NCI-H2196 (cell line): ENCODE measurements around the gene ZNF317.

Experiments used
- DNase-seq: peaks from one replicate; lab custom pipeline; 2025; ENCODE audit not compliant: unreplicated experiment; lab: John Stamatoyannopoulos, UW

ZNF317 gene

GRCh38 chr19:9140159-9140874 lies at the start of gene ZNF317:
ZNF317 (plus strand) TSS chr19:9140397; CDS start chr19:9156017, 15,620 bp downstream.
- DNase-seq, result peak; percentile 94

- DNase-seq, result no peak
Observed at GRCh38 chr19:9107375-9107774, 32.8 kb upstream of the ZNF317 start, which contains the start of gene OR7G2. OR7G2 (minus strand) TSS chr19:9107475; CDS start chr19:9103243, 4,232 bp downstream.

- DNase-seq, result no peak
Observed at GRCh38 chr19:9109959-9110358, 30.2 kb upstream of the ZNF317 start.

- no peak for DNase-seq
Observed at GRCh38 chr19:9115307-9115813, 24.8 kb upstream of the ZNF317 start, which contains the start of gene OR7G1. OR7G1 (minus strand) TSS chr19:9115763; CDS start chr19:9115763, 0 bp downstream.

GRCh38 chr19:9116547-9116946 lies 23.6 kb upstream of the ZNF317 start:
- DNase-seq, result no peak

GRCh38 chr19:9126900-9127405 lies 13.2 kb upstream of the ZNF317 start, which contains the start of gene OR7G3:
OR7G3 (minus strand) TSS chr19:9126950; CDS start chr19:9126950, 0 bp downstream.
- DNase-seq, result no peak

GRCh38 chr19:9128171-9128570 lies 12.0 kb upstream of the ZNF317 start:
- no peak for DNase-seq

GRCh38 chr19:9130965-9131364 lies 9.2 kb upstream of the ZNF317 start:
- DNase-seq, result no peak

GRCh38 chr19:9132422-9132821 lies 7.8 kb upstream of the ZNF317 start:
- no peak for DNase-seq

GRCh38 chr19:9139609-9140158 lies 513 bp upstream of the ZNF317 start:
- DNase-seq, result peak; percentile 32

- no peak for DNase-seq
Observed at GRCh38 chr19:9144920-9145319, 4.7 kb downstream of the ZNF317 start.

GRCh38 chr19:9146882-9147281 lies 6.7 kb downstream of the ZNF317 start:
- DNase-seq, result no peak

GRCh38 chr19:9148697-9149096 lies 8.5 kb downstream of the ZNF317 start:
- DNase-seq, result no peak

- no peak for DNase-seq
Observed at GRCh38 chr19:9149997-9150396, 9.8 kb downstream of the ZNF317 start.

GRCh38 chr19:9150650-9151049 lies 10.5 kb downstream of the ZNF317 start:
- DNase-seq, result no peak

GRCh38 chr19:9151367-9151766 lies 11.2 kb downstream of the ZNF317 start:
- DNase-seq, result no peak

GRCh38 chr19:9155591-9155990 lies 15.4 kb downstream of the ZNF317 start:
- no peak for DNase-seq

- no peak for DNase-seq
Observed at GRCh38 chr19:9156304-9156703, 16.1 kb downstream of the ZNF317 start.

- no peak for DNase-seq
Observed at GRCh38 chr19:9159891-9160290, 19.7 kb downstream of the ZNF317 start.

- DNase-seq, result no peak
Observed at GRCh38 chr19:9161427-9161826, 21.2 kb downstream of the ZNF317 start.

GRCh38 chr19:9165261-9165660 lies 25.1 kb downstream of the ZNF317 start:
- DNase-seq, result no peak

GRCh38 chr19:9166846-9167245 lies 26.6 kb downstream of the ZNF317 start:
- no peak for DNase-seq
